Esophagus muscularis mucosa (tissue), 4 donors: ENCODE data around the gene SMIM13.

Source experiments
- CTCF ChIP-seq, 3 experiments: fragments of 200-600 bp in 2 of 3; fragments of 450-650 bp in 1 of 3; sonication (generic) in 2 of 3; IDR thresholded peaks; one replicate each; pipeline ENCODE4 v1.5.1; 2017 to 2019; ENCODE audit warnings: antibody characterized with exemption in 3 of 3, mild to moderate bottlenecking in 2 of 3, moderate library complexity in 1 of 3
- EP300 ChIP-seq: sonication (generic); formaldehyde crosslinking; IDR thresholded peaks from one replicate; pipeline ENCODE4 v1.6.1; 2017; ENCODE audit warnings: antibody characterized with exemption
- POLR2A ChIP-seq: fragments of 450-650 bp; IDR thresholded peaks from one replicate; pipeline ENCODE4 v1.6.1; 2017; ENCODE audit warnings: antibody characterized with exemption, moderate library complexity, mild to moderate bottlenecking, low read depth
- POLR2AphosphoS5 ChIP-seq, 2 donors: sonication (generic); formaldehyde crosslinking; IDR thresholded peaks; one replicate each; pipeline ENCODE4 v1.6.1; 2017; ENCODE audit warnings: antibody characterized with exemption in 2 of 2

- TF ChIP-seq CTCF (IDR thresholded peaks at IDR 0.05) (no peak), POLR2AphosphoS5 (IDR thresholded peaks at IDR 0.05) (no peak), POLR2A (no peak), EP300 (no peak)
Measured at GRCh38 chr6:11130605-11131004, 37.0 kb downstream of the SMIM13 start.
